Parathyroid adenoma (tissue), 2 donors: ENCODE measurements around the gene IL1RN.

ENCODE experiments used
- H2AFZ ChIP-seq: fragments of 300-600 bp; sonication (generic); one replicate; pipeline ENCODE4 v1.7.0; 2017; ENCODE audit warnings: antibody characterized with exemption, mild to moderate bottlenecking
- H3K27ac ChIP-seq: fragments of 300-600 bp; sonication (generic); one replicate; pipeline ENCODE4 v1.7.0; 2017
- H3K27me3 ChIP-seq: fragments of 300-600 bp; sonication (generic); one replicate; pipeline ENCODE4 v1.7.0; 2017; ENCODE audit warnings: low read length; ENCODE audit not compliant: control insufficient read depth, insufficient read depth
- H3K36me3 ChIP-seq: fragments of 300-600 bp; sonication (generic); one replicate; pipeline ENCODE4 v1.7.0; 2017; ENCODE audit warnings: low read length; ENCODE audit not compliant: control insufficient read depth, insufficient read depth
- H3K4me1 ChIP-seq: fragments of 300-600 bp; sonication (generic); one replicate; pipeline ENCODE4 v1.7.0; 2017; ENCODE audit warnings: control low read depth
- H3K4me2 ChIP-seq: fragments of 300-600 bp; sonication (generic); one replicate; pipeline ENCODE4 v1.7.0; 2017; ENCODE audit warnings: low read length
- H3K4me3 ChIP-seq: fragments of 300-600 bp; sonication (generic); one replicate; pipeline ENCODE4 v1.7.0; 2017; ENCODE audit warnings: low read depth, low read length
- H3K79me2 ChIP-seq: fragments of 300-600 bp; sonication (generic); one replicate; pipeline ENCODE4 v1.7.0; 2017; ENCODE audit warnings: control low read depth
- H3K9ac ChIP-seq: fragments of 300-600 bp; sonication (generic); one replicate; pipeline ENCODE4 v1.7.0; 2017; ENCODE audit warnings: mild to moderate bottlenecking
- H3K9me3 ChIP-seq: fragments of 300-600 bp; sonication (generic); one replicate; pipeline ENCODE4 v1.7.0; 2017; ENCODE audit warnings: low read length; ENCODE audit not compliant: control insufficient read depth
- TF ChIP-seq, protein P1 (sequence below): fragments of 300-600 bp; sonication (generic); IDR thresholded peaks from one replicate; pipeline ENCODE4 v1.7.0; 2017; ENCODE audit warnings: antibody characterized with exemption, mild to moderate bottlenecking
- donor health status: primary hyperparathyroidism.

IL1RN gene

DNA sequence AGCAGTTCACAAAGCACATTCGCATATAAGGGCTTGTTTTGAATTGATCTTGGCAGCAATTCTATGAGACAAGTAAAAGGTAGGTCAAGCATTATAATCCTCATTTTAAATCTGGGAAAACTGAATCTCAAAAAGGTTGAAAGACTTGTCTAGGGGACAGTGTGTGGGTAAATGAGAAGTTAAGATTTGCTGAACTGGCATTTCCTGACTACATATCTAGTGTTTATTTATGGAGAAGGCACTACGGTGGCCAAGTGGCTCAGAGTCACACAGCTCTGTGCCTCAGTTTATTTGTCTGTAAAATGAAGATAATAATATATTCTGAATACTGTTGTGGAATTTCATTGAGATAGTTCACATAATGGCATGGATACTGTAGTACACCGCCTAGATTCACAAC lies 16.3 kb upstream of the IL1RN start:
- no peak overlapping the region for H3K4me3 ChIP-seq
- TF ChIP-seq, protein P1, sequence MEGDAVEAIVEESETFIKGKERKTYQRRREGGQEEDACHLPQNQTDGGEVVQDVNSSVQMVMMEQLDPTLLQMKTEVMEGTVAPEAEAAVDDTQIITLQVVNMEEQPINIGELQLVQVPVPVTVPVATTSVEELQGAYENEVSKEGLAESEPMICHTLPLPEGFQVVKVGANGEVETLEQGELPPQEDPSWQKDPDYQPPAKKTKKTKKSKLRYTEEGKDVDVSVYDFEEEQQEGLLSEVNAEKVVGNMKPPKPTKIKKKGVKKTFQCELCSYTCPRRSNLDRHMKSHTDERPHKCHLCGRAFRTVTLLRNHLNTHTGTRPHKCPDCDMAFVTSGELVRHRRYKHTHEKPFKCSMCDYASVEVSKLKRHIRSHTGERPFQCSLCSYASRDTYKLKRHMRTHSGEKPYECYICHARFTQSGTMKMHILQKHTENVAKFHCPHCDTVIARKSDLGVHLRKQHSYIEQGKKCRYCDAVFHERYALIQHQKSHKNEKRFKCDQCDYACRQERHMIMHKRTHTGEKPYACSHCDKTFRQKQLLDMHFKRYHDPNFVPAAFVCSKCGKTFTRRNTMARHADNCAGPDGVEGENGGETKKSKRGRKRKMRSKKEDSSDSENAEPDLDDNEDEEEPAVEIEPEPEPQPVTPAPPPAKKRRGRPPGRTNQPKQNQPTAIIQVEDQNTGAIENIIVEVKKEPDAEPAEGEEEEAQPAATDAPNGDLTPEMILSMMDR, result no peak
- no peak overlapping the region for H3K27ac ChIP-seq
- no peak overlapping the region for H2AFZ ChIP-seq
- no peak overlapping the region for H3K4me2 ChIP-seq
- no peaks in the 10 kb centered on the region for H3K79me2 ChIP-seq
- no peaks in the 10 kb centered on the region for H3K4me1 ChIP-seq
- no peaks in the 10 kb centered on the region for H3K9me3 ChIP-seq
- H3K36me3 ChIP-seq, result no peaks in the 10 kb centered on the region
- no peaks in the 10 kb centered on the region for H3K27me3 ChIP-seq
- no peak overlapping the region for H3K9ac ChIP-seq

DNA sequence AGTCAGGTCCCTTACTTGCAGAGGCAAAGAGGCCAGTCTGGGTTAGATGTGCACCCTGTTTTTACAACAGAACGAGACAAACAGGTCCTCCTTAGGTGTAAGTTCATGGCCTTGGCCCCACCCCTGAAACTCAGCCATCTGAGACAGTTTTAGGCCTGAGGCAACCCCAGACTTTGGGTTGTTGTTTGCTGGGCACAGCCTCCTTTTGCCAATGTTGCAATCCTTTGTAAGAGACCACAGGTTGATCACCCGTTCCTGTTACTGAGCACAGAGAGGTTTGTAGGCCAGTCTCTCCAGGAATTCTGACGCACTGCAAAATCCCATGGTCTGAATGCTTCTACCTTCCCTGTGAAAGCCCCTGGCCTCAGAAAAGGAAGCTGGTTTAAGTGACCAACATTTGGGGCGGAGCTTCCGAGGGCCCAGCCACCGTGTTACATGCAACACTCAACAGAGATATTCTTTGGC lies 15.5 kb upstream of the IL1RN start:
- TF ChIP-seq, protein P1, result no peak
- no peak overlapping the region for H3K4me2 ChIP-seq
- no peak overlapping the region for H3K4me3 ChIP-seq
- no peak overlapping the region for H3K9ac ChIP-seq
- H3K79me2 ChIP-seq, result no peaks in the 10 kb centered on the region
- no peaks in the 10 kb centered on the region for H3K27me3 ChIP-seq
- H3K9me3 ChIP-seq, result no peaks in the 10 kb centered on the region
- no peaks in the 10 kb centered on the region for H3K4me1 ChIP-seq
- H3K36me3 ChIP-seq, result no peaks in the 10 kb centered on the region
- H2AFZ ChIP-seq, result no peak overlapping the region
- H3K27ac ChIP-seq, result no peak overlapping the region

DNA sequence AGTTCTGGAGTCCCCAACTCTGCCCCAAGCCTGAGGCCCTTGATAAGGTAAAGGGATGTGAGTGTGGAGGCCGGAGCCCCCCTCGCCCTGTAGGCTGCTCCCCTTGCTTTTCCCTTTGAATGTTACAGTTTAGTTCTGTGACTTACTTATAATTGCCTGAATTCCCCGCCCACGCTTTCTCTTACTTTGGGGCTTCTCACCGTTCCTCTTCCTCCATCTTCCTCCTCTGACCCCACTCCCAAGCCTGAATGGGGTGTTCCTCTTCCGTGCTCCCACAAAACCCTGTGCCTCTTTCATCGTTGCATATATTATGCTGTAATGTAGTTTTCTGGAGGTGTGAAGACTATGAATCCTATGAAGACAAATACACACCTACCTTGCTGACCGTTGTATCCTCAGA lies 15.0 kb upstream of the IL1RN start:
- no peak overlapping the region for H3K4me3 ChIP-seq
- no peak overlapping the region for H2AFZ ChIP-seq
- TF ChIP-seq, protein P1, result no peak
- H3K4me2 ChIP-seq, result no peak overlapping the region
- no peaks in the 10 kb centered on the region for H3K27me3 ChIP-seq
- H3K36me3 ChIP-seq, result no peaks in the 10 kb centered on the region
- no peak overlapping the region for H3K9ac ChIP-seq
- H3K27ac ChIP-seq, result no peak overlapping the region
- no peaks in the 10 kb centered on the region for H3K9me3 ChIP-seq
- H3K79me2 ChIP-seq, result no peaks in the 10 kb centered on the region
- no peaks in the 10 kb centered on the region for H3K4me1 ChIP-seq

DNA sequence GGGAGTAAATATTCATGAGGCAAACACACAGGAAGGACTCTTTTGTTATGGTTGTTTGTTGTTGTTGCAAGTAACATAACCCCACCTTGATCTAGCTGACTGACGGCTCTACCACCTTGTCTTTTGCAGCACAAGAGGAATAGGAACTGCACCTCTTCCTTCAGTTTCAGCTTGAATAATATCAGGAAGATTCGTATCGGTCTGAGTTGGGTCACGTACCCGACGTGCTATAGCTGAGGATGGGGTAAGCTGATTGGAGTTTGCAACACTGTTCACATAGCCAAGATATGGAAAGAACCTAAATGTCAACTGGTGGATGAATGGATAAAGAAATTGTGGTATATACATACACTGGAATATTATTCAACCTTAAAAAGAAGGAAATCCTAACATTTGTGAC lies 14.5 kb upstream of the IL1RN start:
- TF ChIP-seq, protein P1, result no peak
- H3K4me3 ChIP-seq, result no peak overlapping the region
- H3K36me3 ChIP-seq, result no peaks in the 10 kb centered on the region
- no peak overlapping the region for H2AFZ ChIP-seq
- H3K79me2 ChIP-seq, result no peaks in the 10 kb centered on the region
- no peaks in the 10 kb centered on the region for H3K9me3 ChIP-seq
- H3K4me1 ChIP-seq, result no peaks in the 10 kb centered on the region
- H3K27me3 ChIP-seq, result no peaks in the 10 kb centered on the region
- no peak overlapping the region for H3K9ac ChIP-seq
- no peak overlapping the region for H3K4me2 ChIP-seq
- no peak overlapping the region for H3K27ac ChIP-seq

DNA sequence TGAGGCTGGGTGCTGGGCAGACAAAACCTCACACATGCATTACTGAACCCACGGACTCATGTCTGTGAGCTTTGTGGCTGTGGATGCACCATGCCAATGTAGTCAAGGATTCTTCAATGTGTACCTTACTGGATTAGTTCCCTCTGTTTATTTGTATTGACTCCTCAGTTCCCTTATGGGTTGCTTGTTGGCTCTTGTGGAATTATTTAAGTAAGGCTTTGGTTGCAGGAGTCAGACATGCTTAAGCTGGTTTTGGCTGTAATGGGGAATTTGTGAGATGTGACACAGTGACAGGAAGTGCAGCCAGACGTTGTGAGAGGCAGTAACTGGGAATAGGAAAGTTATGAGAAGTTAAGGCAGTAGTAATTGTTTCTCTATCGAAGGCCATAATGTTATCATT lies 13.6 kb upstream of the IL1RN start:
- no peaks in the 10 kb centered on the region for H3K4me1 ChIP-seq
- H3K79me2 ChIP-seq, result no peaks in the 10 kb centered on the region
- H3K36me3 ChIP-seq, result no peaks in the 10 kb centered on the region
- H3K4me3 ChIP-seq, result no peak overlapping the region
- no peaks in the 10 kb centered on the region for H3K27me3 ChIP-seq
- TF ChIP-seq, protein P1, result no peak
- H3K27ac ChIP-seq, result no peak overlapping the region
- no peak overlapping the region for H3K4me2 ChIP-seq
- no peak overlapping the region for H3K9ac ChIP-seq
- no peaks in the 10 kb centered on the region for H3K9me3 ChIP-seq
- H2AFZ ChIP-seq, result no peak overlapping the region
